NCI-H2171 (cell line): ENCODE results near the gene PRR12.

ENCODE experiments used
- DNase-seq: peaks from one replicate; lab custom pipeline; 2025; lab: John Stamatoyannopoulos, UW

PRR12 gene

DNA sequence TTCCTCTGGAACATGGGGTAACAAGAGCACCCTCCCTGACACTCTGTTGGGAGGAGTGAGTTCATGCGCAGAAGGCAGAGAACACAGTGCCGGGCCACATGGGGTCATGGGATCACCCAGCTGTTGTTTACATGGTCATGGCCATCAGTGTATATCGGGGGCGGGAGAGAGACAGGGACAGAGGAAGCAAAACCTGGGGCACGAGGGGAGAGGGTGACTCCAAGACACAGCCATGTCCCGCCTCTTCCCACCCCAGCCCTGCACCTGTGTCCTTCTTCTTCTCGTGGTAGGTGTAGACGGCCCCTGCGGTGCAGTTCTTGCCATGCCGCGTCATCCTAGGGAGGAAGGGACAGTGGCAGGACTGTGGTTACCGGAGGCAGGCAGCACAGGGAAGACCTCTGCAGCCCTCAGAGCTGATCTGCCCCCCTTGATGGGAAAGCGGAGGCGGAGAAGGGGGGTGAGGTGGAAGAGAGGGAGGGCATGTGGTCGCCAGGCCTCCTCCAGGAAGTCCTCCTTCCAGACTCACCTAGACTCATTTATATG lies 30.6 kb upstream of the PRR12 start:
- no peak for DNase-seq

DNA sequence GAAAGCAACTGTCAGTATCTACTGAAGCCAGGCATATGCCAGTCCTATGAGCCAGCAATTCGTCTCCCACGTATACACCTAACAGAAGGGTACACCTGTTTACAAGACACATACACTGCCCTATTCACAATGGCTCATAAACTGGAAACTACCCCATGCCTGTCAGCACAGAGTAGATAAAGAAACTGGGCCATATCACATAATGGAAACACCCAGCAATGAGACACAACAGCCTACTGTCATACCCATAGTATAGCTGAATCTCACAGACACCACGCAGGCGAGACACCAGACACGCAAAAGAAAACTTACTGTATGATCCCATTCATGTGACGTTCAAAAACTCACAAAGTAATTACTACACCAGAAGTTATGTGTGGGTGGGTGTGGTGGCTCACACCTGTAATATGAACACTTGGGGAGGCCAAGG lies 26.4 kb upstream of the PRR12 start:
- no peak for DNase-seq

DNA sequence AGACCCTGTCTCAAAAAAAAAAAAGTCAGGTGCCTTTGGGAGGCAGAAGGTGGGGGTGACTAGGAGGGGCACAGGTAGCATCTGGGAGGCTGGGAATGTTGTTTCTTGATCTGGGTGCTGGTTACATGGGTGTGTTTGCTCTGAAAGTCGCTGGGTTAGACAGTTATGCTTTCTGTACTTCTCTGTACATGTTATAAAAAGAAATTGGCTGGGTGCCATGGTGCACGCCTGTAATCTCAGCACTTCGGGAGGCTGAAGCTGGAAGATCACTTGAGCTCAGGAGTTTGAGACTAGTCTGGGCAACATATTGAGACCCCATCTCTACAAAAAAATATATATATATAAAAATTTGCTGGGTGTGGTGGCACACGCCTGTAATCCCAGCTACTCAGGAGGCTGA lies 25.7 kb upstream of the PRR12 start:
- DNase-seq: no peak

DNA sequence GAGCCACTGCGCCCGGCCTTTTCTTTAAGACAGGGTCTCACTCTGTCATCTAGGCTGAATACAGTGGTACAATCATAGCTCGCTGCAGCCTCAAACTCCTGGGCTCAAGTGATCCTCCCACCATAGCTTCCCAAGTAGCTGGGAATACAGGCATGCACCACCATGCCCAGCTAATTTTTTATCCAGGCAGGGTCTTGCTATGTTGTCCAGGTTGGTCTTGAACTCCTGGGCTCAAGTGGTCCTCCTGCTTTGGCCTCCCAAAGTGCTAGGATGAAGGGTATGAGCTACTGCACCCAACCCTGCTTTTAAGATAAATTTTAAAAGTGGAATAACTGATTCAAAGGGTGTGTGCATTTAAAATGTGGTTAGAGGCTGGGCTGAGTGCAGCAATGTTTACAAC lies 24.7 kb upstream of the PRR12 start:
- DNase-seq: no peak

DNA sequence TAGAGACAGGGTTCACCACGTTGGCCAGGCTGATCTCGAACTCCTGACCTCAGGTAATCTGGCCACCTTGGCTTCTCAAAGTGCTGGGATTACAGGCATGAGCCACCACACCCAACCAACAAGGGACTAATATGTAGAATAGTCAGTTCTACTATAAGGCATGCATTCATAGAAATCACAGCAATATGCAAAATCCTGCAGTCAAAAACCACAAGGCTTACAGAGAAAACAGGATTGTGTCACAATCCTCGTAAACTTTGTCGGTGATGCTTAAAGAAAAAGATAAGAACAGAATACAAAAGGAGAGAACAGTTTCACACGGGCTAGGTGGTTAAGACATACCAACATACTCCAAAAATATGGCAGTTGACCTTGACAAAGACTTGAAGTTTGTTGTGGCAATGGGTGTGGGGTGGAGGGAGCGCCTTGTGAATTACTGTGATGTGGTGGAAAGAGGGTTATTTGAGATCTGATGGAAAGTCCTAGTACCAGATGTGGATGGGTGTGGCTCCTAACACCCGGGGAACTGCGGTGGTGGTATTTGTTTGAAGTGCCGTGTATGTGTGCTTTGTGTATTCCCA lies 23.0 kb upstream of the PRR12 start:
- no peak for DNase-seq

DNA sequence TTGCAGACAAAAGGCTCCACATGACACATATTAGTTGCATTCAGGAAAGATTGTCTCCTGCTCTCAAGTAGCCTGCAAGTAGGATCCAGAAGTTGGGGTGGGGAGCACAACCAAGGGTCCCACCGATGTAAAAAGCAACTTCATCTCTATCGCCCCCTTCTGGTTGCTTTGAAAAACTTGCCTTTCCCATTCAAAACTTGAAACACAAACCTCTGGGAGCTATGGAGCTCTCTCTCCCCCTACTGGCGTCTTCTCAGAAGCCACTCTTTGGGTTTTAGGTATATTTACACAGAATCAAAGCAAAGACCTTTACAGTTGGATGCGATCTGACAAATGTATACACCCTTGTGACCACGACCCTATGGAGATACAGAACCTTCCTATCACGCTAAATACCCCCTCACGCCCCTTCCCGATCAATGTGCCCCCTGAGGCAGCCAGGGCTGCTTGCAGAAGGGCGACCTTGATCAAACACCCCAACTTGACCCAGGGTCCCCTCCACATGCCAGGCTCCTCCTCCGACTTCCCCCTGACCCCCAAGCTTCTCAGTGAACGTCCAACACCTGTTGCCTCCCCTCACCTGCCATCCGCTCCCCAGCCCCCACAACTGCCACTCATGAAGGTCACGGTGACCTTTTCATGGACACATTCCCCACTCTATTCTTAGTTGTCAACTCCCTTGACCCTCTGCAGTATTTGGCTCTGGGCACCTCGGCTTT lies 20.7 kb upstream of the PRR12 start:
- DNase-seq: peak; percentile 72

DNA sequence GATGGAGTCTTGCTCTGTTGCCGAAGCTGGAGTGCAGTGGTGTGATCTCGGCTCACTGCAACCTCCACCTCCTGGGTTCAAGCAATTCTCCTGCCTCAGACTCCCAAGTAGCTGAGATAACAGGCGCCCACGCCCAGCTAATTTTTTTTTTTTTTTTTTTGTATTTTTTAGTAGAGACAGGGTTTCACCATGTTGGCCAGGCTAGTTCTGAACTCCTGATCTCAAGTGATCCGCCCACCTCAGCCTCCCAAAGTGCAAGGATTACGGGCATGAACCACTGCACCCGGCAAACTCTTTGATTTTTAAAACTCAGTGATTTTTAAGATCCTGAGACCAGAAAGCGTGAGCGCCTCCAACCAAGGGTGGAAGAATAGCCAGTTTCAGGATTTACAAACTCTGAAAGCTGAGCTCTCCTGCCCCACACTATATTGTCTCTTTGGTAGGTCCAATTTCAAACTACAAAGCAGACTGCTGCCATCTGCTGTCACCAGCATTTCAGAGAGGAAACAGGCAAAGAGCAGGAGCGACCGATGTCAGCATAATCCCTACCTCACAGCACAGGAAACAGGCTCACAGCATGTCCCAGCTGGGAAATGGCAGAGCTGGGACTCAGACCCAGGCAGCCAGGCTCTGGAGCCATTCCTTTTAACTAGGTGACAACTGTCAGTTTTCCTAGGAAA lies 19.8 kb upstream of the PRR12 start:
- peak; percentile 32 for DNase-seq

DNA sequence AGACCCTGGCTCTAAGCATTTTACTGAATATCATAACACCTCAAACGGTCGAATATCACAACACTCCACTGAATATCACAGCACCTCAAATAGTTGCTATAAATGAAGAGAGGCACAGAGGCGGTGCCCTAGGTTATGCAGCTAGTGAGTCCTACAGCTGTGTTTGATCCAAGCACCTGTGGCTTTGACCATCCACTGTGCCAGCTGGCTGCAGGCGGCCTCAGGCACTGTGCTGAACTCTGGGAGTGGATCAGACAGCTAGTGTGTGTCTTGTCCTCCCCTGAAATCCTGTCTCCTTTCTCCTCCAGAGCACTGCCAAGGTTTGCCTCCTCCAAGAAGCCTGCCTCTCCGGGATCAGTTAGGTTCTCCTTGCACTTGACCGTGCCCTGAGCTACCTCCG lies 18.0 kb upstream of the PRR12 start:
- DNase-seq: no peak

DNA sequence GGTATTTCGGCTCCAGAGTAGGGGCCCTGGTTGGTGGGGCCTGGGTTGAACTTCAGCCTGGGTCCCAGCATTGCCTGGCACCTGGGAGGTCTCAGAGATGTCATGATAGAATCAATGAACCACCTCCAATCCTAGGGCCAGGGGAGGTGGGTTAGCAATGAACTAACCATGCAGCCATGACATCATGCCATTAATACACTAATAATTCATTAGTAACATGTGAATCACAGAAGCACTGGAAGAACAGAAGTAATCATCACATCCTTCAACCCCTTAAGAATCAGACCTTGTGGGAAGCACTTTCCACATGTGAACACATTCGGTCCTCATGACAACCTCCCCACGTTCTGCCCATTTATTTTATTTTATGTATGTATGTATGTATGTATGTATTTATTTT lies 17.6 kb upstream of the PRR12 start:
- DNase-seq: no peak

DNA sequence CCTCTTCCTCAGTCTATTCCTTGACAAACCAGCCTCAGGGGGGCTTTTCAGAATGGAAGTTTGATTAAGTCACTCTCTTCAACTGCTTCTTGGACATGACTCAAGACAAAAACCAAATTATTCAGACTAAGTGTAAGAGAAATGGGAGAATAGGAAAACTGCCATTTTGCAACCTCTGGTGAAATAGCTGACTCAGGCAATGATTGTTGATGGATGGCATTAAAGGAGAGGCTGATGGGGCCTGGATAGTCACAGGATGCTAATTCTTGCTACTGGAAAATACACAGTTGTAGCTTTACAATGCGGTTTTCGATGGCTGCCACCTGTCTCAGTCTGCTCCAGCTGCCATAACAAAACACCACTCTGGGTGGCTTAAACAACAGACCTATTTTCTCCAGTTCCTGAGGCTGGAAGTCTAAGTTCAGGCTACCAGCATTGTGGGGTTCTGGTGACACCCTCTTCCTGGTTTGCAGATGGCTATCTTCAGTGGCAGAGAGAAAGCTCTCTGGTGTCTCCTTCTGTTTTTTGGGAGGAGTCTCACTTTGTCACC lies 16.7 kb upstream of the PRR12 start:
- DNase-seq: no peak

DNA sequence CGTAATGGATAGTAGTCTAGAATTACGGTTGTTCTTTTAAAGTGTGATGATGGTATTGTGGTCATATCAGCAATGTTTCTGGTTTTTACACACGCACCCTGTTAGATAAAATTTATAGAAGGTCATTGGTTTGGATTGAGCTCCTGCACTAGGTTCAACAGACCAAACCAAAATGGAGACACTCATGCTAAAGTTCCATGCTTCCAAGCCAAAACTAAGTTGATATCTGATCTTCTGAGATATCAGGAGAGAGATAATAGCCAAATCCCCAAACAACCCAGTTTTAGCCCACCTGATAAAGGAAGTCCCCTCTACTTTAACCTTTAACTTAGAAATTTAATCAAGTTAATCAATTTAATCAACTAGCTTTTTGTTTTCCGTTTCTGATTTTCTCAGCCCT lies 11.8 kb upstream of the PRR12 start:
- no peak for DNase-seq

DNA sequence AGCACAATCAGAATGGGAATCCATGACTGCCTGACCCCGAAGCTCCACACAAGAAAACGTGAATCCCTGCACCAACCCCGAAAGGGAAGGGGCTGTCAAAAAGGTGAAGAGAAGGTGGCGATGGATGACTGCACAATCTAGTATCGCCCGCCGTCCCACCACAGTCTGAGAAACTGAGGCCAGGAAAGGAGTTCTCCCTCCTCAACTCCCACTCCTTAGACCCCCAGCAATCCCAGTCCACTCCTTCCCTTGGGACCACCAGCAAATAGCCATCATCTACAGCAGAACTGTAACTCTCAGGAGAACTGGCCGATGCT lies 11.1 kb upstream of the PRR12 start:
- DNase-seq: no peak

DNA sequence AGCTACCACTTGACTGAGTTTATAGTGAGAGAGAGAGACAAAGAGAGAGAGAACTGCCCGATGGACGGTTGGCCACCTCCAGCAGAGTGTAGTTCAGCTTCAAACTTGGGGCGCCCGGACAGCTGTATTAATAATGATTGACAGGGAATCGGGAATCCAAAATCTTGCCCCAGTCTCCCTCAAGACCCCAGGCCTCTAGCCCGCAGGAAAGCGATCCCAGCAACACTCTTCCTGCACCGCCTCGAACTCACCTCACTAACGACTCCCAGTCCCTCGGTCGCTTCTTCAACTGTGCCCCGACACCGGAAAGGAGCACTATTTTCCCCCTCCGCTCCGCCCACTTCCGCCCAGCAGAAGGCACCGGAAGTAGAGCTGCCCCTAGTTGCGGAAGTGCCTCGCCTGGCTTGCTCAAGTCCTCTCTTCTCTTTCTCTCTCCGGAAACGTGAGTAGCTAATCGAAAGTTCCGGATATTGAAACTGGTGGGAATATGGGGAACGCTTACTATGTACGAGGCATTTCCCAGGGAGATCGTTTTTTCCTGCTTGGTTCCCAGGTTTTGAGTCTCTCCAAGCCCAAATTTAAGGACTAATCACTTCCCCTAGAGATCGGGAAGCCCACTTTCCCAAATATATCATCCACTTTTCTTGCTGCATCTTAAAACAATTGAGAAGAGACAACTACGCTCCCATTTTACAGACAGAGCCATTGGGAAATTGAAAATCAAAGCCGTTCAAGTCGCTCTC lies 10.5 kb upstream of the PRR12 start, which contains the start of gene NOSIP:
Gene NOSIP (minus strand): TSS at position 293 of the 743 bp plus-strand sequence. CDS start 19,865 bp downstream, outside the sequence.
- DNase-seq: peak; percentile 96

DNA sequence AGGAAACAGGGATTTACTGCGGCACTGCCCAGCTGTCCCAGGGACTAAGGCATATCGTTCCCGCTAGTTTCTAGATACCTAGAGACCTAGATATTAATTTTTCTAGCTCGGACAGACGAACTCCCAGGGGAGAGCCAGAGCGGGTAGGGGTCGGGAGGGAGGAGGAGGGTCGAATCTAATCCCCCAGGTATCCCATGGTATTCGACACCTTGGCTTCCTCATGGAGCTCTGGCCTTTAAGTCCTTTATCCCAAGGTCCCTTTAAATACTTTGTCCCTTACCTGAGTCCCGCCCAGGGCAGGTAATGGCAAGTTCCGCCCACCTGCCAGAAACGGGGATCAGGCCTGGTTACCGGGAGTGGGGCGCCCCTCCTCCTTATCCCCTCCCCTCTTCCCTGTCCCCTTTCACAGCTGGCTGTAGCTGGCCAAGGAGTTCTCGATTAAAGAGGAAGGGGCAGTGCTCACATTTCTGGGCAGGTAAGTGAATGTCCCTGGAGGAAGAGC lies 9.9 kb upstream of the PRR12 start, which contains the start of gene PRRG2:
Gene PRRG2 (plus strand): TSS at position 310 of the 502 bp plus-strand sequence. CDS start 1,904 bp downstream, outside the sequence.
- DNase-seq: no peak

DNA sequence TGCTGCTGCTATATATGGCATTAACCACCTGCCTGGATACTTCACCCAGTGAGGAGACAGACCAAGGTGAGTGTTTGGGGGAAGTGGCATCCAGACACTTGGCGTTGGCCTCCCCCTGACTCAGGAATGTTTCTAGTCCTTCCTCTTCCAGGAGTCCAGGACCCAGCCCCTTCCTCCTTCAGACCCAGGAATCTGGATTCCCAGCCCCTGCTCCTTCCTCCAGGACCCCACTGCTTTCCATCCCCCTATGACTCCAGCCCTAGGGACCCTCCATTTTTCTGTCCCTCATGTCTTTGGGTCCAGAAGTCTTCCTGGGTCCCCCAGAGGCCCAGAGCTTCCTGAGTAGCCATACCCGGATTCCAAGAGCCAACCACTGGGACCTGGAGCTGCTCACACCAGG lies 7.7 kb upstream of the PRR12 start:
- no peak for DNase-seq

DNA sequence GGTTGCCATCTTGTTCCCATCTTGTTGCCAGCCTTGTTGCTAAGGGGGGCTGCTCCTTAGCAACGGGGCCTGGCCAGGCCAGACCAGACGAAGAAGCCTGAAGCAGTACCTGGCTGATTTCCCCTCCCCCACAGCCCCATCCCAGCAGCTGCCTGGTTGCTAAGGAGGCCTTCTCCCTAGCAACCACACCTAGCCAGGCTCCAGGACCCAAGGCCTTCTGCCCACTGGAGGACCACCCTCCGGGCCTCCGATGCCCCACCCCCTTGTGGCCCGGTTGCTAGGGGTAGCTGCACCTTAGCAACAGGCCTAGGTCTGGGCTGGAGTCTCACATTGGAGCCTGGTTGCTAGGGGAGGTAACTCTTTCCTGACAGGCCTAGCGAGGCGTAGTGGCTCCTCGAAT lies 6.0 kb upstream of the PRR12 start:
- no peak for DNase-seq

DNA sequence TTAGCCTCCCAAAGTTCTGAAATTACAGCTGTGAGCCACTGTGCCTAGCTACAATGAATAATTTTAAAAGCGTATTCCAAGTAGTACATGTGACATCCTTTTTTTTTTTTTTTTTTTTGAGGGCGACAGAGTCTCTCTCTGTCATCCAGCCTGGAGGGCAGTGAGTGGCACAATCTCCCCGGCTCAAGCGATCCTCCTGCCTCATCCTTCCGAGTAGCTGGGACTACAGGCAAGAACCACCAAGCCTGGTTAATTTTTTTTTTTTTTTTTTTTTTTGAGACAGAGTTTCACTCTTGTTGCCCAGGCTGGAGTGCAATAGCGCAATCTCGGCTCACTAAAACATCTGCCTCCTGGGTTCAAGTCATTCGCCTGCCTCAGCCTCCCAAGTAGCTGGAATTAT lies 3.8 kb upstream of the PRR12 start:
- no peak for DNase-seq

DNA sequence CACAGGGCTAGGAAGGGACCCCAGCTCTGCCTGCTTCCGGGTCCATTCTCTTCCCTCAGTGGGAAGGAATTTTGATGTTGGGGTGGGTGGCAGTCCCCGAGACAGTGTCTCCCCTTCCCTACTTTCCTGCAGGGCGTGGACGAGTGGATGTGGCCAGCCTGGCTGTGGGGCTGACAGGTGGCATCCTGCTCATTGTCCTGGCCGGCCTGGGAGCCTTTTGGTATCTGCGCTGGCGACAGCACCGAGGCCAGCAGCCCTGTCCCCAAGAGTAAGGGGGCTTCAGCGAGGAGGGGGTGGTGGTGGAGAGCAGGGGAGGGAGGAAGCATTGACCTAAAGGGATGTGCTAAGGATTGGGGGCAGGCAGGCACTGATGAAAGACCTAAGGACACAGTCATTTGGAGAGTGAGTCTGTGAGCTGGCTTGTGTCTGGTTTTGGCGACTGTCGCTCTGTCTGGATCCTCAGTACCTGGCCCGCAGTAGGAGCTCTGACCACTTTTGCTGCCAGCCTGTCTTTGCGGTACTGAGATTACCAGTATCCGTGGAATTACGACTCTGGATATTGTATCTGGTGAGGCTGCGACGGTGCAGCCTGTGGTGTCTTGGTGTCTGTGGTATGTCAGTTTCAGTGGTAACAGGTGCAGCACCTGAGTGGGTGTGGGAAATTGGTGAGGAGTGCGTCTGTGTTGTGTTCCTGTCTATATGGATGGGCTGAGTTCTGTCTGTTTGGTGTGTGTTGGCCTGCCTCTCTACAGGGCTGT lies 2.4 kb upstream of the PRR12 start:
- DNase-seq: no peak

DNA sequence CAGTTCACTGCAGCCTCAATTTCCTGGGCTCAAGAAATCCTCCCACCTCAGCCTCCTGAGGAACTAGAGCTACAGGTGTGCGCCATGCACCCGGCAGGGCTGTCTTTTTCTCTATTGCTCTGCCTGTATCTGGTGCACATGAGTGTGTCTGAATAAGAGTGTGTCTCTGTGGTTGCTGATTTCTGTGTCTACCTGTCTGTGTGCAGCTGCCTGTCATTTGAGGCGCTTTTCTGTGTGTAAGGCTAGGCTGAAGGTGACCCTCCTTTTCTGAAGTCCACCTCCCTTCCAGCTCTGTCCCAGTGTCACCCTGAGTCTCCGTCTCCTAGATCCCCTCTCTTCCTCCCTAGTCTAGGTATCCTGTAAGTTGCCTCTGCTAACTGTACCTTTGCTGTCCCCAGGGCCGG lies 1.5 kb upstream of the PRR12 start:
- no peak for DNase-seq

DNA sequence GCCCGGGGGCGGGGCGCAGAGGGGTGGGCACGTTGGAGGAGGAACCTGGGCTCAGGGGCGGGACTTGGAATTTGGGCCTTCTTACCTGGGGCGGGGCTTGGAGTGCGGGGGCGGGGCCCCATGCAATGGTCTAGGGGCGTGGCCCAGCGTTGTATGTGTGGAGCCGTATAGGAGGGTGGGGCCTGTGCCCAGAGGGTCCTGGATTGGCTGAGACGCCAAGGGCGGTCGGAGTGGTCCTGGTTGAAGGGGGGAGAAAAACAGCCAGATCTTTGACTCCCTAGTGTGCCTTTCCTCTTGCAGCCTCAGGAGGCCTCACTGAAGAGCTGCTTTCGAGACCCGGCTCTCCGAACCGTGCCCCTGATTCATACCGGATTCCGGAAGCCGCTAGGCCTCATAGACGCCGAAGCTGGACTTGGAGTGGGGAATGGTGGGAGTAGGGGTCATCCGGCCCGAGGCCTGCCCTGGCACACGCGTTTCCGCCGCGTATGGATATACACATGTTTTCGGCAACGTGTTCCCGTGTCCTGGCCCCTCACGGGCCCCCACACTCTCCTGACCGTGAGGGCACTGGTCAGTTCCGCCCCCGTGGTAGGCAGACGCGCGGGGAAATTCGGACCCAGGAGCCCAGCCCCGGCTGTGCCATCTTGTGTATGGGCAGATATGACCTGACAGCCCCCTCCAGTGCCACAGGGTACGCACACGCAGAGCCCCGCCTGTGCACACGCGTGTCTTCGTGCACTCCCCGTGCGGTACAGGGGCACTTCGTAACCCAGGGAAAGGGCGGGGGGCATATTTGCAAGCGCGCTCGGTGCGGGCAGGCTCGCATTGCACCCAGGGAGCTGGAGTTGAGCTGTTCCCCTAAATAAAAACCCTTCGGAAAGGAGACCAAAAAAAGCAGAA lies 661 bp upstream of the PRR12 start:
- peak; percentile 97 for DNase-seq
